RPMI8226 (cell line): Measurements from ENCODE around the gene PDCD1.

Experiments used
- DNase-seq: peaks from one replicate; pipeline ENCODE4 v3.0.0-alpha.2; 2015

Gene PDCD1

GRCh38 chr2:241864168-241864849, 5.6 kb upstream of the PDCD1 start:
- no peak for DNase-seq

GRCh38 chr2:241863536-241863954, 4.9 kb upstream of the PDCD1 start:
- no peak for DNase-seq

GRCh38 chr2:241862775-241863535, 4.3 kb upstream of the PDCD1 start:
- no peak for DNase-seq

- DNase-seq: no peak
Measured at GRCh38 chr2:241862093-241862492, 3.4 kb upstream of the PDCD1 start.

- no peak for DNase-seq
Measured at GRCh38 chr2:241861264-241861663, 2.6 kb upstream of the PDCD1 start.

GRCh38 chr2:241860184-241861078, 1.7 kb upstream of the PDCD1 start:
- peak; percentile 60 for DNase-seq

- peak; percentile 83 for DNase-seq
Measured at GRCh38 chr2:241859436-241860183, 916 bp upstream of the PDCD1 start.

- no peak for DNase-seq
Measured at GRCh38 chr2:241859017-241859435, 332 bp upstream of the PDCD1 start.

- no peak for DNase-seq
Measured at GRCh38 chr2:241857572-241858121, 1.0 kb downstream of the PDCD1 start.

- DNase-seq: no peak
Measured at GRCh38 chr2:241857041-241857541, 1.6 kb downstream of the PDCD1 start.

- DNase-seq: no peak
Measured at GRCh38 chr2:241855888-241856422, 2.7 kb downstream of the PDCD1 start.

GRCh38 chr2:241855245-241855887, 3.3 kb downstream of the PDCD1 start:
- no peak for DNase-seq

- DNase-seq: peak; percentile 18
Measured at GRCh38 chr2:241854342-241855244, 4.1 kb downstream of the PDCD1 start.

GRCh38 chr2:241853651-241854341, 4.9 kb downstream of the PDCD1 start:
- DNase-seq: no peak

- DNase-seq: no peak
Measured at GRCh38 chr2:241852981-241853631, 5.6 kb downstream of the PDCD1 start.

GRCh38 chr2:241852116-241852980, 6.3 kb downstream of the PDCD1 start:
- no peak for DNase-seq

- no peak for DNase-seq
Measured at GRCh38 chr2:241851325-241852115, 7.2 kb downstream of the PDCD1 start.
